8988T (cell line): ENCODE results near the gene LAMC2.

Source experiments
- DNase-seq: peaks from one replicate; pipeline ENCODE4 v3.0.0; 2011

LAMC2 gene

DNA sequence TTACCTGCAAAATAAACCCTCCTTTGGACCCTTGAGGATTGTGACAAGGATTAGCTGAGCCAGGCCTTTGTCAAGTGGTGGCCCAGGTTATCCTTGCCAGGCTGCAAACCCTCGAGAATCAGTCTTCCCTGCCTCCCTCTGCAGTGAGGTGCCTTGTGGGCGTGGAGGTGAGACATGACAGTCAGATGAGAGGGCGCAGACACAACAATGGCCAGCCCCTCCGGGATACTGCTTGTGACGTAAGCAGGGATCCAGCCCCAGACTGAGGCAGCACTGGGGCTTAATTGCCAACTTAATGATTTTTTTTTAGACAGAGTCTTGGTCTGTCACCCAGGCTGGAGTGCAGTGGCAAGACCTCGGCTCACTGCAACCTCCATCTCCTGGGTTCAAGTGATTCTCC lies 104.6 kb downstream of the LAMC2 start:
- no peak for DNase-seq

DNA sequence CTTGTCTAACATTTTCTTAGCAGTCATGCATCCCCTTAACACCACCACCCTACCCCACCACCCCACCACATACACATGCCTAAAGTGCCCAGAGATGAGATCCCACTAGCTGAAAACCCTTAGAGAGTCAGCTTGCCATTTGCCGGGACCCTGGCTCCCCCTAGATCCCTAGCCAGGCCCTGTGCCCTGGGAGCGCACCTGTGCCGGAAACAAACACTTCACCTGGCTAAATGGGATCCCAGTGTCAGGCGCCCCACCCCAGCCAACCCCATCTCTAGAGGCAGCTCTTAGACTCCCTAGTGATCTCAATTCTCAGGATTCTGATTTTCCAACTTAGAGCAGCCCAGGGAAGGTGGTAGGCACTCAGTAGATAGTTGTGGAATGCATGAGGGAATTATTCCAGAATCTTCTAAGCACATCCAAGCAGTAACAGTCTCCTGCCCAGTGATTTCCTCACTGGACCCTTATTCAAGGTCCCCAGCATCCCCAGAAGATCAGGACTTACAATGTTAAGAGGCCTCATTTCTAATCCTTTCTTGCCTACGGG lies 105.2 kb downstream of the LAMC2 start:
- no peak for DNase-seq

- no peak for DNase-seq
These were observed 105.9 kb downstream of the LAMC2 start for GRCh38 chr1:183291802-183292514.

- no peak for DNase-seq
These were observed 107.2 kb downstream of the LAMC2 start for GRCh38 chr1:183293241-183293640.

- no peak for DNase-seq
These were observed 107.8 kb downstream of the LAMC2 start for GRCh38 chr1:183293876-183294275.
